ENCODE measurements around the gene TENT4B. TPM values are rescaled to one million over a fixed set of nuclear protein-coding genes. Genes with fewer than 3 reads are reported as not detected.
"Not testable (repeated sequence)": the region's sequence is repeated elsewhere in the genome, so short reads cannot be mapped to it uniquely, and the experiment has no call there.

The TENT4B gene
- polyA plus RNA-seq, 12 donors, result 5.8 to 9.8 (median 7.6) TPM; not detected in 1

DNA sequence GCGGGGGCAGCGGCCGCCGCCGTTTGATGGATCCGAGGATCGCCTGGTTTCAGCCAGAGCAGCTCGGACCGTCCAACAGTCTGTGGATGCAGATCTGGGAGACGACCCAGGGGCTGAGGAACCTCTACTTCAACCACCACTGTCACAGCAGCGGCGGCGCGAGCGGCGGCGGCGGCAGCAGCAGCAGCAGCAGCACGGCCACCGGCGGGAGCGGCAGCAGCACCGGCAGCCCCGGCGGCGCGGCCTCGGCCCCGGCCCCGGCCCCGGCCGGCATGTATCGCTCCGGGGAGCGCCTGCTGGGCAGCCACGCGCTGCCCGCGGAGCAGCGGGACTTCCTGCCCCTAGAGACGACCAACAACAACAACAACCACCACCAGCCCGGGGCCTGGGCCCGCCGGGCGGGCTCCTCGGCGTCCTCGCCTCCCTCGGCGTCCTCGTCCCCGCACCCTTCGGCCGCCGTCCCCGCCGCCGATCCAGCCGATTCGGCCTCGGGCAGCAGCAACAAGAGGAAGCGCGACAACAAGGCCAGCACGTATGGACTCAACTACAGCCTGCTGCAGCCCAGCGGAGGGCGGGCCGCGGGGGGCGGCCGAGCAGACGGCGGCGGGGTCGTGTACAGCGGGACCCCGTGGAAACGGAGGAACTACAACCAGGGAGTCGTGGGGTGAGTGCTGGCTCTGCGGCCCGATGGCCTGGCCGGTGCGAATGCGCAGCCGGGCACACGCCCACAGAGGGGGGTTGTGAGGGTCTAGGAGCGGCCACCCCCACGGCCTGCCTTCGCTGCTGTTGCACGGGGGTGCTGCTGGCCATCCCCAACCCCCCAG, 702 bp downstream of the TENT4B start:
- no peak for DNase-seq

DNA sequence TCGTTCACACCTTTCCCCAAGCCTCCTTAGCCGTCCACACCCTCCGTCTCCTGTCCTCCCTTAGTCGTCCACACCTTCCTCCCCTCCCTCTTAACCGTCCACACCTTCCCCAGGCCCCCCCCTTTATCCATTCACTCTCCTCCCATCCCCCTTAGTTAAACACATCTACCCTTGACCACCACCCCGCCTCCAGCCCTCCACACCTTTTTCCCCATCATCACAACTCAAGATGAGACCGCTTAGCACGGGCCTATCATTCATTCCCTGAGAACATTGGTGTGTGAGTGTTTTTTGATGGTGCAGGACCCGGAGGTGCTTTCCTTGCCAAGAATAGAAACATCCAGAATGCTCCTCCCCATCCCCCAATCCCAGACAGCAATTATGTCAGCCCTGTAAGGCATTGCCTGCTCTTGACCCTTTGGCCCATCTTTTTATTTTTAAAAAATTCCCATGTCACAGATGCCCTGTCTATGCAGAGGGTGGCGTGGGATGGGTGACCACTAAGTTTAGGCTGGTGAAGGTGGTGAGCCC, 1.4 kb downstream of the TENT4B start:
- DNase-seq, result no peak

DNA sequence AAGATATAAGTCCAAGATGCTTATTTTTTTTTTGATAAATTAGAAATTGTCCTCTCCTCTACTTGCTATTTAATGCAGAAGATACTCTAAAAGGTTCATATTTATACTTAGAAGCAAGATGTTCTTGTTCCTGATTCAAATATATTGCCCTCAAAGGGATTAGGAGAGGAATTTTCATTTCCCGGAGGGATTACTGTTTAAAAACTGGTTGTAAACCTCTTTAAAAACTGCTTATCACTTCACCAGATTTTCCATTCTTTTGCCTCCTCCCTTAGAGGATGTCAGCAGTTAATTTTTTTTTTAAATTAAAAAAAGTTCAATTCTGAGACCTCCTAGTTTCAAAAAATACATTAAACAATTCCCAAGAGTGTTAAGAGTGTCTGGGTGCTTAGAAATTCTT, 2.8 kb downstream of the TENT4B start:
- DNase-seq, result no peak

DNA sequence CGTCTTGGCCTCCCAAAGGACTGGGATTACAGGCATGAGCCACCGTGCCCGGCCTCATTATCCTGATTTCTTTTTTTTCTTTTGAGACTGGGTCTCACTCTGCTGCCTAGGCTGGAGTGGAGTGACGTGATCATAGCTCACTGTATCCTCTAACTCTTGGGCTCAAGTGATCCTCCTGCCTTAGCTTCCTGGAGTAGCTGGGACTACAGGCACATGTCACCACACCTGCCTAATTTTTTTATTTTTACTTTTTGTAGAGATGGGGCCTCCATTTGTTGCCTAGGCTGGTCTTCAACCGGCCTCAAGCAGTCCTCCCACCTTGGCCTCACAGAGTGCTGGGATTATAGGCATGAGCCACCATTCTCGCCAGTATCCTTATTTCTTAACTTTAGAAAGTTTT, 3.5 kb downstream of the TENT4B start:
- no peak for DNase-seq

DNA sequence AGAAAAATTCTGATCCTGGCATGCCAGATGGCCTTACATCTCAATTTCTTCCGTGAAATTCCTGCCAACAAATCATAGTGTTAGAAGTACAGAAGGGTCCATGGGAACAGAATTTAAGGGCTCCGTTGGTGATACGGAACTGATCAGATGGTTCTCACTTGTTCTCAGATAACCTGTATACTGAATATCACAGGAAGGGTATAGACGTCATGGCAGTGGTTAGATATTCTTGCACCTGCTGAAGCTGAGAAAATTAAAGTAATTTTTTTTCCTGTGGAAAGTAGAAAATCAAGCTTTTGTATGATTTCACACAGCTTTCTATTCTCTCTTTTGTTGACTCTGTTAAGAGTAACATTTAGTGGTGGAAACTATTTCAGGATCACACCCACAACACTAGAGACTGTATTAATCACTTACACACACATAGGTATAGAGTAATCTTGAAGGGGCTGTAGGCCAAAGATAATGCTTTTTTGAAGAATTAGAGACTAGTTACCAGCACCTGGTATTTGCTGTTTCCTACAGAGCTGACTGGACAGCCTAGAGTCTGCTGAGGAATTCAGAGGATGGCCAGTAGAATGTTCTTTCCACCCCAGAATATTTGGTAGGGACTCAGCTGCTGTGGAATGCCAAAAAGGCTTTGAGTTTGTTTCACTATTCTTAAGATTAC, 7.5 kb downstream of the TENT4B start:
- DNase-seq, result no peak

DNA sequence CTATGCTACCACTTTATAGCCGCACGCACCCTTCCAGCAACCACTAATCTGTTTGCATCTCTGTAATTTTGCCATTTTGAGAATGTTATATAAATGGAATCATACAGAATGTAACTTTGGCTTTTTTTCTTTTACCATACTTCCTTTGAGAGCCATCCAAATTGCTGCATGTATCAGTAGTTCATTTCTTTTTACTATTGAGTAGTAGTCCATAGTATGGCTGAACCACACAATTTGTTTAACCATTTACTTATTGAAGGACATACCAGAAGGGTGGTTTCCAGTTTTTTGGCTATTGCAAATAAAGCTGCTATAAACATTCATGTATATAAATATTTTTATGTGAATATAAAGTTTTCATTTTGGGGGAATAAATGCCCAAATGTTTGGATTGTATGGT, 8.8 kb downstream of the TENT4B start:
- DNase-seq, result no peak

DNA sequence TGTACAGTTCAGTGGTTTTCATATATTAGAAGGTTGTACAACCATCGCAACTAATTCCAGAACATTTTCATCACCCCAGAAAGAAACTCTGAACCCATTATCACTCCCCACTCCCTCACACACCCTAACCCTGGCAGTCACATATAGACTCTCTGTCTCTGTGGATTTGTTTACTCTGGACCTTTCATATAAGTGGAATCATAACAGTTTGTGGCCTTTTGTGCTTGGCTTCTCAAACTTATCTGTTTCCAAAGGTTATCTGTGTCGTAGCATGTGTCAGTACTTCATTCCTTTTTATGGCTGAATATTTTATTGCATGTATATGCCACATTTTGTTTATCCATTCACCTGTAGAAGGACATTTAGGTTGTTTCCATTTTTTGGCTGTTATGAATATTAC, 12.4 kb downstream of the TENT4B start:
- DNase-seq, result no peak

DNA sequence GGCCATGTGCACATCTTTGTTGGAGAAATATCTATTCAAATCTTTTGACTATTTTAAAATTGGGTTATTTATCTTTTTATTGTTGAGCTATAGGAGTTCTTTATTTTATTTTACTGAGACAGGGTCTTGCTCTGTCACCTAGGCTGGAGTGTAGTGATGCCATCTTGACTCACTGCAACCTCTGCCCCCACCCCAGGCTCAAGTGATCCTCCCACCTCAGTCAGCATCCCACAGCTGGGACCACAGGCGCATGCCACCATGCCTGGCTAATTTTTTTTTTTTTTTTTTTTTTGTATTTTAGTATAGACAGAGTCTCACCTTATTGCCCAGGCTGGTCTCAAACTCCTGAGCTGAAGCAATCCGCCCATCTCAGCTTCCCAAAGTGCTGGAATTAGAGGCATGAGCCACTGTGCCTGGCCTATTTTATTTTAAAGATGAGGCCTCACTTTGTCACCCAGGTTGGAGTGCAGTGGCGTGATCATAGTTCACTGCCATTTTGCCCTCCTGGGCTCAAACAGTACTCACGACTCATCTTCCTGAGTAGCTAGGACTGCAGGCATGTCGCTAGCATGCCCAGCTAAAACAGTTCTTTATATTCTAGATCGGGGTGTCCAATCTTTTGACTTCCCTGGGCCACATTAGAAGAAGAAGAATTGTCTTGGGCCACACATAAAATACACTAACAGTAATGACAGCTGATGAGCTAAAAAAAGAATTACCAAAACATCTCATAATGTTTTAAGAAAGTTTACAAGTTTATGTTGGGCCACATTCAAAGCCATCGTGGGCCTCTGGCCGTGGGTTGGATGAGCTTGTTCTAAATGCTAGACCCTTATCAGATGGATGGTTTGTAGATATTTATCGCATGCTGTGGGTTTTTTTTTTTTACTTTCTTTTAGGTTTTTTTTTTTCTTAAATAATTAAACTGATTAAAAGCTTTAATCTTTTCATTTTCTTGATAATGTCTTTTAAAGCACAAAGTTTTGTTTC, 13.7 kb downstream of the TENT4B start:
- no peak for DNase-seq

DNA sequence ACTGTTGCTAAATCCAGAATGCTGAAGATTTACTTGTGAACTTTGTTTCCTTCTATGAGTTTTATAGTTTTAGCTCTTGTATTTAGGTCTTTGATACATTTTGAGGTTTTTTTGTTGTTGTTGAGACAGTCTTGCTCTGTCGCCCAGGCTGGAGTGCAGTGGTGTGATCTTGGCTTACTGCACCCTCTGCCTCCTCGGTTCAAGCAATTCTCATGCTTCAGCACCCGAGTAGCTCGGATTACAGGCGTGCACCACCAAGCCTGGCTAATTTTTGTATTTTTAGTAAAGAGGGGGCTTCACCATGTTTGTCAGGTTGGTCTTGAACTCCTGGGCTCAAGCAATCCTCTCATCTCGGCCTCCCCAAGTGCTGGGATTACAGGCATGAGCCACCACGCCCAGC, 14.4 kb downstream of the TENT4B start:
- no peak for DNase-seq

DNA sequence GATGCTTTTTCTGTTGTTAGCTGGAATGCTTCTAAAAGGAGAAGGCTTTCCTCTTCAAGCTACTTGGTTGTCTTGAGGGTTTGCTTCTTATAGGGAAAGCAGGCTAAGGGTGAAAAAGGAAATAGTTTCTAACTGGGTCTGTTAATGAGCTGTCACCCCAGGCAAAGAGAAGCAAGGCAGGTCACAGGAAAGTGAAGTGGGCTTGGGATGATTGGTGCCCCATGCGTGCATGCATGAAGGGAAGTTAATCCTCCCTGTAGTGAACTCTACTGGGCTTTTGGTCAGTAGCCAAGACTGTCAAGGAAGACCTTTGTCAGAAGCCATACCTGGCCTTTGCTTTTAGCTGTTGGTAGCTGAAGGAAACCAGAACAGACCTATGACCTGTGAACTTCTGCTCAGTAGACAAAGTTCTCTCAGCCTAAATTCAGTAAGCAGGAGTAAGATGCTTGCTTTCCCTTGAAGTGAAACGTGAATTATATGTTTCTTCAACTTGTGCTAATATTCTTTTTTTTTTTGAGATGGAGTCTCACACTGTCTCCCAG, 16.5 kb downstream of the TENT4B start:
- no peak for DNase-seq

DNA sequence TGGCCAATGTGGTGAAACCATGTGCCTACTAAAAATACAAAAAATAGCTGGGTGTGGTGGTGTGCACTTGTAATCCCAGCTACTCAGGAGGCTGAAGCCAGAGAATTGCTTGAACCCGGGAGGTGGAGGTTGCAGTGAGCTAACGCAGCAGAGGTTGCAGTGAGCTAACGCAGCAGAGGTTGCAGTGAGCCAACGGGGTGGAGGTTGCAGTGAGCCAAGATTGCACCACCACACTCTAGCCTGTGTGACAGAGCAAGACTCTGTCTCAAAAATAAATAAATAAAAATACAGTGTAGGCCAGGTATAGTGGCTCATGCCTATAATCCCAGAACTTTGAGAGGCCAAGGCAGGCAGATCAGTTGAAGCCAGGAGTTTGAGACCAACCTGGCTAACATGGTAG, 18.7 kb downstream of the TENT4B start:
- not testable (repeated sequence) for DNase-seq

DNA sequence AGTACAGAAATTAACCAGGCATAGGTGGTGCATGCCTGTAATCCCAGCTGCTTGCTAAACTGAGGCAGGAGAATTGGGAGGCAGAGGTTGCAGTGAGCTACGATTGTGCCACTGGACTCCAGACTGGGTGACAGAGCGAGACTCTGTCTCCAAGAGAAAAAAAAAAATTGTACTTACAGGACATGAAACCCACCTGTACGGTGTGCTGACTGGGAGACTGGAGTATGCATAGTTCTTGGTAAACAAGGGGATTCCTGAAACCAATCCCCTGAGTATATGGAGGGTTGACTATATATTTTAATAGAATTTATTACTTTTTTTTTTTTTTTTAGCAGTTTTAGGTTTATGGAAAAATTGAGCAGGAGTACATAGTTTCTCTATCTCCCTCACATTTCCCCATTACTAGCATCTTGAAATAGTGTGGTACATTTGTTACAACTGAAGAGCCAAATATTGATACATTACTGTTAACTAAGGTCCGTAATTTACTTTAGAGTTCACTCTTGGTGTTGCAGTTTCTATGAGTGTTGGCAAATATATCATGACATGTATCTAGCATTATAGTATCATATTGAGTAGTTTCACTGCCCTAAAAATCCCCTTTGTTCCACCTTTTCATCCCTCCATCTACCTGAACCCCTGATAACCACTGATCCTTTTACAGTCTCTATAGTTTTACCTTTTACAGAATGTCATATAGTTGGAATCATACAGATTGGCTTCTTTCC, 19.3 kb downstream of the TENT4B start:
- DNase-seq, result no peak

DNA sequence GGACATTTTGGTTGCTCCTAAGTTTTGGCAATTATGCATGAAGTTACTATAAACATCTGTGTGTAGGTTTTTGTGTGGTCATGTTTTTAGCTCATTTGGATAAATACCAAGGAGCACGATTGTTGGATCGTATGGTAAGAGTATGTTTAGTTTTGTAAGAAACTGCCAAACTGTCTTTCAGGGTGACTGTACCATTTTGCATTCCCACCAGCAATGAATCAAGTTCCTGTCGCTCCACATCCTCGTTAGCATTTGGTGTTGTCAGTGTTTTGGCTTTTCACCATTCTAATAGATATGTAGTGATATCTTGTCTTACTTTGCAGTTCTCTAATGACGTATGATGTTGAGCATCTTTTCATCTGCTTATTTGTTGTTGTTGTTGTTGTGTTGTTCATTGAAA, 20.2 kb downstream of the TENT4B start:
- no peak for DNase-seq

DNA sequence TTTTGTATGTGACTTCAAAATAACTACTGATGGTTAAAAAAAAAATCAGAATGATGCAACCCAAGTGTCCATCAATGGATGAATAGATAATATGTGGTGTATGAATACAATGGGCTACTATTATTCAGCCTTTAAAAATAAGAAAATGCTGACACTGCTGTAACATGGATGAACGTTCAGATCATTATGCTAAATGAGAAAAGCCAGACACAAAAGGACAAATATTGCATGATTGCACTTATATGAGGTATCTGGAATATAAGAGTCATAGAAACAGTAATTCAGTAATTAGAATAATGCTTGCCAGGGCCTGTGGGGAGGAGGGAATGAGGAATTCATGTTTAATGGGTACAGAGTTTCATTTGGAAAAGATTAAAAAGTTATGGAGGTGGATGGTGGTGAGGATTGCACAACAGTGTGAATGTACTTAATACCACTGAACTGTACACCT, 25.4 kb downstream of the TENT4B start:
- DNase-seq, result no peak

DNA sequence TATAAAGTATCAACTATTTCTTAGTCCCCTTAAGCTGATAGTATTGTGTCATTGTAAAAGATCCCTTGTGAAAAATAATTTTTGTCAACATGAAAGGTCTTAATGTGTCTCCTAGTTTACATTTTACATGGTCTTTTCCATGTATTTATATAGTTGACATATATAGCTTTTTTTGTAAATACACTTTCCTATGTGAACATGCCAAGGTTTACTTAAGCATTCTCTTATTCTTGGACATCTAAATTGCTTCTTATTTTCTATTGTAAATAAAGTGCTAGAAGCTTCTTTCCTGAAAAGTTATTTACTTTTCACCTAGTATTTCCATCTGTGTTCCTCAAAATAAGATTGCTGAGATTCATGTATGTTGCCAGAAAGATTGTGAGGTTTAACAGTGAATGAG, 29.3 kb downstream of the TENT4B start:
- no peak for DNase-seq

DNA sequence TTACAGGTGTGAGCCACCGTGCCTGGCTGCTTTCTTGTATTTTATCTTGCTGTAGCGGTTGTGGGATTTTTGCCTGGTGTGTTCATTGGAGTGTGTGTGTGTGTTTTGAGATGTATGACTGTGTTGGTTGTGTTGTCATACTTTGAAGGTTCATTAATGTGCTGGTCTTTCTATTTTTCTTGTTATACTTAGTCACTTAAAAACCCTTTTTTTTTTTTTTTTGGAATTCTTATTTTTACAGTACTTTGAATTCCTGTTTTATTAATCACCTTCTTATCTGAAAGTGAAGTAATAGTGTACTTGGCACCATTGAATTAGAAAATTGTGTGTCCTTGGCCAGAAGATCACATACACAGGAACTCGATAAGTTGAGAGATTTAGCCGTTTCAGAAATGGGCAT, 30.2 kb downstream of the TENT4B start:
- no peak for DNase-seq

DNA sequence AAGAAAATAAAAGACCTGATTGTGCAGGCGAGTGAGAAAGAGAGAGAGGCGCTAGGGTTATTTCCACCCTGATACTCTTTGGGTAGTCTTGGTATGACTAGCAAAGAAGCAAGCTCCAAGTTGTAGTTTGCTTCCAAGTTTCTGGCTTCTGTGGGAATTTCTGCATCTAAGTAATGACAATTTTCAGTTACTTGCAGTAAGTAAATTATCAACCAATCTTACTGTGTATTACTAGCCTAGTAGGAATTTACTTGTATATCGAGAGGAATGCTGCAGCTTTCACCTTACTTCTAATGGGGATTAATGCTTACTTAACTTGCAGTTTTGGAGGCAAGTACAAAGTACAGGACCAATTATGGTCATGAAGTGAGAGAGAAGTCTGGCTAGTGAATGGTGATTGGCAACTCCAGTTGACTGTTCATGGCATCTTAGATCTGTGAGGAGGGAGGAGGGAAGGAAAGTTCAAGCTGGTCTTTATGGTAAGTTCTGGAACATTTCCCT, 31.9 kb downstream of the TENT4B start:
- DNase-seq, result no peak

DNA sequence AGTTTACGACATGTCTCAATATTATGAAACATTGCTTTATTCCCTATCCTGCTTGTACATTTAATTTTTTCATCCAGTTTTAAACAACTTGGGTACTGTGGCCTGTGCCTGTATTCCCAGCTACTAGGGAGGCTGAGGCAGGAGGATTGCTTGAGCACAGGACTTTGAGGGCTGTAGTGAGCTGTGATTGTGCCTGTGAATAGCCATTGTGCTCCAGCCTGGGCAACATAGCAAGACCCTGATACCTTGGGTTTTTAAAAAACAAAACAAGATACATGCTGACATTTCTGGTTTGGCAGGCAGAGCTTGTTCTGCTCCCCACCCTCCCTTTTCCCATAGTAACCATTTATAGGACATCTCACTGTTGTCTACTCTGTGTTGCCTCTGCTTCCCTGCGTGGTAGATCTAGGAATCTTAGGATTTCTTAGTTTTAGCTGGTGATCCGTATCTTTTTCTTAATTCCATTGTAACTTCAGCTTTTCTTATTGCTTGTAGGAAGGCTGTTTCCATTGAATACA, 35.6 kb downstream of the TENT4B start:
- DNase-seq, result no peak

DNA sequence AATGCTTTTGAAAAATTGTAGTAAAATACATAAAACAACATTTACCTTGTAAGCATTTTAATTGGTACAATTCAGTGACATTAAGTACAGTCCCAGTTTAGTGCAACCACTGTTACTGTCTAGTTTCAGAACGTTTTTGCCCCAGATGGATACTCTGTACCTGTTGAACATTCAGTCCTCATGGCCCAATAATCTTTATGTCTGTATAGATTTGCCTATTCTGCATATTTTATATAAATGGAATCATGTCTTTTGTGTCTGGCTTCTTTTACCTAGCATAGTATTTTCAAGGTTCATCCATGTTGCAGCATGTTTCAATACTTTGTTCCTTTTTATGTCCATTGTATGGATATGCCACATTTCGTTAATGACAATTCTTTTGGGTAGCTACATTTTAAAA, 37.2 kb downstream of the TENT4B start:
- DNase-seq, result no peak

DNA sequence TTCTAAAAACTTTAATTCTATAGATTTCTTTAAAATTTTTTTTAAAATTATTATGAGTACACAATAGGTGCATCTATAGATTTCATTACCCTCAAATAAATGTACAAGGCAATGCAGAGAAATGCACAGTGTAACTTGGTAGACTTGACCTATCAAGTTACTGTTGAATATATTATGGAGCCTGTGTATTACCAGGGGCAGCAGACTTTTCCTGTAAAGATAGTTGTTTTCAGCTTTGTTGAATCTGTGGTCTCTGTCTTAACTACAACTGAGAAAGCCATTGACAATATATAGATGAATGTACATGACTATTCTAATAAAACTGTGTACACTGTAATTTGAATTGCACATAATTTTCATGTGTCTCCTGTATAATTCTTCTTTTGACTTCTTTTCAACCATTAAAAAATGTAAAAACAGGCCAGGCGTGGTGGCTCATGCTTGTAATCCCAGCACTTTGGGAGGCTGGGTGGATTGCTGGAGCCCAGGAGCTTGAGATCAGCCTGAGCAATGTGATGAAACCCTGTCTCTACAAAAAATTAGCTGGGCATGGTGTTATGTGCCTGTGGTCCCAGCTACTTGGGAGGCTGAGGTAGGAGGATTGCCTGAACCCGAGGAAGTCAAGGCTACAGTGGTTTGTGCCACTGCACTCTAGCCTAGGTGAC, 39.4 kb downstream of the TENT4B start:
- no peak for DNase-seq

Data from muscle of arm (tissue), 12 donors.